Measurements from ENCODE around the gene NOMO2.
"Not testable (repeated sequence)": the region's sequence is repeated elsewhere in the genome, so short reads cannot be mapped to it uniquely, and the experiment has no call there.

Gene NOMO2

GRCh38 chr16:18525882-18526482 lies 35.9 kb downstream of the NOMO2 start:
- H3K27me3 ChIP-seq; H3K4me3 ChIP-seq (ENCODE audit: low read depth in 1 of 2, low read length in 1 of 2); H3K27ac ChIP-seq; H3K4me1 ChIP-seq (ENCODE audit: control insufficient read depth in 1 of 2, insufficient read depth in 1 of 2, low read depth in 1 of 2, low read length in 1 of 2); H3K9me3 ChIP-seq: not testable (repeated sequence)
- peaks cover 15% of the 10 kb centered on the region for H3K36me3 ChIP-seq

- not testable (repeated sequence) for H3K9me3 ChIP-seq; H3K4me3 ChIP-seq (ENCODE audit: low read depth in 1 of 2, low read length in 1 of 2); H3K36me3 ChIP-seq; H3K4me1 ChIP-seq (ENCODE audit: control insufficient read depth in 1 of 2, insufficient read depth in 1 of 2, low read depth in 1 of 2, low read length in 1 of 2); H3K27ac ChIP-seq; H3K27me3 ChIP-seq
Observed at GRCh38 chr16:18522637-18523036, 39.3 kb downstream of the NOMO2 start.

GRCh38 chr16:18521445-18522181 lies 40.3 kb downstream of the NOMO2 start:
- not testable (repeated sequence) for H3K4me3 ChIP-seq (ENCODE audit: low read depth in 1 of 2, low read length in 1 of 2); H3K27ac ChIP-seq; H3K27me3 ChIP-seq; H3K4me1 ChIP-seq (ENCODE audit: control insufficient read depth in 1 of 2, insufficient read depth in 1 of 2, low read depth in 1 of 2, low read length in 1 of 2); H3K36me3 ChIP-seq; H3K9me3 ChIP-seq

- not testable (repeated sequence) for H3K27ac ChIP-seq; H3K4me3 ChIP-seq (ENCODE audit: low read depth in 1 of 2, low read length in 1 of 2); H3K9me3 ChIP-seq; H3K36me3 ChIP-seq; H3K4me1 ChIP-seq (ENCODE audit: control insufficient read depth in 1 of 2, insufficient read depth in 1 of 2, low read depth in 1 of 2, low read length in 1 of 2); H3K27me3 ChIP-seq
Observed at GRCh38 chr16:18518536-18519283, 43.2 kb downstream of the NOMO2 start.

- H3K36me3 ChIP-seq; H3K9me3 ChIP-seq; H3K4me3 ChIP-seq (ENCODE audit: low read depth in 1 of 2, low read length in 1 of 2); H3K27me3 ChIP-seq; H3K27ac ChIP-seq; H3K4me1 ChIP-seq (ENCODE audit: control insufficient read depth in 1 of 2, insufficient read depth in 1 of 2, low read depth in 1 of 2, low read length in 1 of 2): not testable (repeated sequence)
Observed at GRCh38 chr16:18498430-18498829, 63.5 kb downstream of the NOMO2 start.

GRCh38 chr16:18497032-18497431 lies 64.9 kb downstream of the NOMO2 start:
- H3K9me3 ChIP-seq; H3K27me3 ChIP-seq; H3K36me3 ChIP-seq; H3K4me3 ChIP-seq (ENCODE audit: low read depth in 1 of 2, low read length in 1 of 2); H3K4me1 ChIP-seq (ENCODE audit: control insufficient read depth in 1 of 2, insufficient read depth in 1 of 2, low read depth in 1 of 2, low read length in 1 of 2); H3K27ac ChIP-seq: not testable (repeated sequence)

- H3K4me3 ChIP-seq (ENCODE audit: low read depth in 1 of 2, low read length in 1 of 2); H3K27me3 ChIP-seq; H3K36me3 ChIP-seq; H3K9me3 ChIP-seq; H3K27ac ChIP-seq; H3K4me1 ChIP-seq (ENCODE audit: control insufficient read depth in 1 of 2, insufficient read depth in 1 of 2, low read depth in 1 of 2, low read length in 1 of 2): not testable (repeated sequence)
Observed at GRCh38 chr16:18492118-18492897, 69.6 kb downstream of the NOMO2 start.

- not testable (repeated sequence) for H3K9me3 ChIP-seq; H3K27ac ChIP-seq; H3K36me3 ChIP-seq; H3K27me3 ChIP-seq; H3K4me3 ChIP-seq (ENCODE audit: low read depth in 1 of 2, low read length in 1 of 2); H3K4me1 ChIP-seq (ENCODE audit: control insufficient read depth in 1 of 2, insufficient read depth in 1 of 2, low read depth in 1 of 2, low read length in 1 of 2)
Observed at GRCh38 chr16:18436025-18436424, 125.9 kb downstream of the NOMO2 start.

- H3K4me1 ChIP-seq (ENCODE audit: control insufficient read depth in 1 of 2, insufficient read depth in 1 of 2, low read depth in 1 of 2, low read length in 1 of 2); H3K4me3 ChIP-seq (ENCODE audit: low read depth in 1 of 2, low read length in 1 of 2); H3K27ac ChIP-seq; H3K36me3 ChIP-seq; H3K9me3 ChIP-seq; H3K27me3 ChIP-seq: not testable (repeated sequence)
Observed at GRCh38 chr16:18415827-18416226, 146.1 kb downstream of the NOMO2 start.

GRCh38 chr16:18409532-18410293 lies 152.2 kb downstream of the NOMO2 start:
- not testable (repeated sequence) for H3K4me3 ChIP-seq (ENCODE audit: low read depth in 1 of 2, low read length in 1 of 2); H3K27me3 ChIP-seq; H3K4me1 ChIP-seq (ENCODE audit: control insufficient read depth in 1 of 2, insufficient read depth in 1 of 2, low read depth in 1 of 2, low read length in 1 of 2); H3K36me3 ChIP-seq; H3K9me3 ChIP-seq; H3K27ac ChIP-seq

GRCh38 chr16:18401851-18402657 lies 159.8 kb downstream of the NOMO2 start:
- H3K4me3 ChIP-seq (ENCODE audit: low read depth in 1 of 2, low read length in 1 of 2); H3K9me3 ChIP-seq; H3K36me3 ChIP-seq; H3K4me1 ChIP-seq (ENCODE audit: control insufficient read depth in 1 of 2, insufficient read depth in 1 of 2, low read depth in 1 of 2, low read length in 1 of 2); H3K27me3 ChIP-seq; H3K27ac ChIP-seq: not testable (repeated sequence)

- H3K4me1 ChIP-seq (ENCODE audit: control insufficient read depth in 1 of 2, insufficient read depth in 1 of 2, low read depth in 1 of 2, low read length in 1 of 2); H3K27ac ChIP-seq; H3K9me3 ChIP-seq; H3K36me3 ChIP-seq; H3K27me3 ChIP-seq: not testable (repeated sequence)
- peak overlapping the region in 1 of 2 experiments; percentile 49 for H3K4me3 ChIP-seq (ENCODE audit: low read depth in 1 of 2, low read length in 1 of 2)
Observed at GRCh38 chr16:18401159-18401558, 160.7 kb downstream of the NOMO2 start.

All from neutrophil (primary cell).